ENCODE measurements around the gene IL17C. TPM values are rescaled to one million over a fixed set of nuclear protein-coding genes. Genes with fewer than 3 reads are reported as not detected.

The IL17C gene
- total RNA-seq, 1 donor from 2014 or later: not detected

GRCh38 chr16:88686439-88687253, 48.3 kb downstream of the IL17C start, which contains the start of gene SNAI3:
SNAI3 (minus strand) TSS chr16:88686507; CDS start chr16:88686406, 101 bp downstream.
- TF ChIP-seq, protein P1, sequence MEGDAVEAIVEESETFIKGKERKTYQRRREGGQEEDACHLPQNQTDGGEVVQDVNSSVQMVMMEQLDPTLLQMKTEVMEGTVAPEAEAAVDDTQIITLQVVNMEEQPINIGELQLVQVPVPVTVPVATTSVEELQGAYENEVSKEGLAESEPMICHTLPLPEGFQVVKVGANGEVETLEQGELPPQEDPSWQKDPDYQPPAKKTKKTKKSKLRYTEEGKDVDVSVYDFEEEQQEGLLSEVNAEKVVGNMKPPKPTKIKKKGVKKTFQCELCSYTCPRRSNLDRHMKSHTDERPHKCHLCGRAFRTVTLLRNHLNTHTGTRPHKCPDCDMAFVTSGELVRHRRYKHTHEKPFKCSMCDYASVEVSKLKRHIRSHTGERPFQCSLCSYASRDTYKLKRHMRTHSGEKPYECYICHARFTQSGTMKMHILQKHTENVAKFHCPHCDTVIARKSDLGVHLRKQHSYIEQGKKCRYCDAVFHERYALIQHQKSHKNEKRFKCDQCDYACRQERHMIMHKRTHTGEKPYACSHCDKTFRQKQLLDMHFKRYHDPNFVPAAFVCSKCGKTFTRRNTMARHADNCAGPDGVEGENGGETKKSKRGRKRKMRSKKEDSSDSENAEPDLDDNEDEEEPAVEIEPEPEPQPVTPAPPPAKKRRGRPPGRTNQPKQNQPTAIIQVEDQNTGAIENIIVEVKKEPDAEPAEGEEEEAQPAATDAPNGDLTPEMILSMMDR (IDR thresholded peaks at IDR 0.05; ENCODE audit: partially characterized antibody, unreplicated experiment): no peak
- Mint-ChIP-seq H3K9me3 (ENCODE audit: unreplicated experiment) (no peaks in the 10 kb centered on the region), H3K36me3 (ENCODE audit: unreplicated experiment) (no peaks in the 10 kb centered on the region), H3K27me3 (ENCODE audit: unreplicated experiment) (peaks cover 10% of the 10 kb centered on the region), H3K4me3 (ENCODE audit: unreplicated experiment) (no peak within 1 kb of the TSS), H3K4me1 (ENCODE audit: low read depth, unreplicated experiment) (peaks cover 1% of the 10 kb centered on the region), H3K27ac (ENCODE audit: unreplicated experiment) (no peak within 1 kb of the TSS)
- peak; percentile 89 for DNase-seq

DNA sequence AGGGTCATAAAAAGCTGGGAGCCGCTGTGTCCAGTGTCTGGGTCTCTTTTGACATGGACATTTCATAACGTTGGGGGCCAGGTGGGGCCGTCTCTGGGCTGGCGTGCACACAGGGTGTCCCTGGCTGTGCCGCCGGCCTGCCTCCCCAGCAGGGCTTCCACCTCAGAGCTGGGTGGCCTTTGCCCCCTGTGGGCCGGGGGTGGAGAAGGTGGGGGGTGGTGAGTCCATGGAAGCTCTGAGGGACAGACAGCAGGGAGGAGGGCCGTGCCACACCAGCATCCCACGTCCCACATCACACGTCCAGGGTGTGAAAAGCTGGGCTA, 48.8 kb downstream of the IL17C start:
- DNase-seq: no peak
- Mint-ChIP-seq H3K9me3 (ENCODE audit: unreplicated experiment) (no peaks in the 10 kb centered on the region), H3K36me3 (ENCODE audit: unreplicated experiment) (no peaks in the 10 kb centered on the region), H3K4me1 (ENCODE audit: low read depth, unreplicated experiment) (peaks cover 1% of the 10 kb centered on the region), H3K27ac (ENCODE audit: unreplicated experiment) (no peak overlapping the region), H3K27me3 (ENCODE audit: unreplicated experiment) (peaks cover 10% of the 10 kb centered on the region), H3K4me3 (ENCODE audit: unreplicated experiment) (no peak overlapping the region)
- TF ChIP-seq, protein P1 (IDR thresholded peaks at IDR 0.05; ENCODE audit: partially characterized antibody, unreplicated experiment): no peak

GRCh38 chr16:88687676-88688012, 49.3 kb downstream of the IL17C start:
- peaks cover 1% of the 10 kb centered on the region for H3K4me1 Mint-ChIP-seq (ENCODE audit: low read depth, unreplicated experiment)
- H3K4me3 Mint-ChIP-seq (ENCODE audit: unreplicated experiment): no peak overlapping the region
- DNase-seq: no peak
- TF ChIP-seq, protein P1 (IDR thresholded peaks at IDR 0.05; ENCODE audit: partially characterized antibody, unreplicated experiment): no peak
- no peaks in the 10 kb centered on the region for H3K36me3 Mint-ChIP-seq (ENCODE audit: unreplicated experiment)
- H3K9me3 Mint-ChIP-seq (ENCODE audit: unreplicated experiment): no peaks in the 10 kb centered on the region
- no peak overlapping the region for H3K27ac Mint-ChIP-seq (ENCODE audit: unreplicated experiment)
- H3K27me3 Mint-ChIP-seq (ENCODE audit: unreplicated experiment): peaks cover 10% of the 10 kb centered on the region

DNA sequence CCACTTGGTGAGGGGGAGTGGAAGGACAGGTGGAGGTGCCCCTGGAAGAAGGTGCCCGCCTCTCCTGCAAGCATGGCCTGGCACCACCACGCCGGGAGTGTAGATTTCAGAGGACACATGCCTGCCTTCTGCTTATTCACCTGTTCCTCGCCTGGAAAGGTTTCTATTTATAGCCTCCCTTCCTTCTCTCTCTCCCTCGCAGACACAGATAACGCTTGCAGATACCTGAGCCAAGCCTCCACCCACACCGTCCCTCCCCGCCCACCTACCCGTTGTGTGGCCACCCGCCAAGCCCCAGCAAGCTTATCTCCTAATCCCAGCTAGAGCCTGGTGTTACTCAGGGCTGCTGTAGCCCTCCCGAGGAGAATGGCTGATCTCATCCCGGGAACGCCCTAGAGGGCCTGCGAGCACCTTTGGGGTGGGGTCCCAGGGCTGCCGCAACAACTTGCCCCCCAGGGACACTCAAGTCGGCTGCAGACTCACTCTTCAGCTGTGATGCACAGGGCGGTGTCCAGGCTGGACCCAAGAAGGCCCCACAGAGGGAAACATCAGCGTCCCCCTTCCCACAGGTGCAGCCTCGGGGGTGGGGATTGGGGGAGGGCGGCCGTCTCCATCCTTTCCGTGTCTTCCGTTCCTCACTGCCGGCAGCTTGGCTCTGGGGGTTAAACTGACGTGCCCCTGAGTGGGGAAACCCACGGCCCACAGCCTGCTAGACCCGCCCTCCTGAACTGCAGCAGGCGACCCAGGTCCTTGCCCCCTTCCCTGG, 49.8 kb downstream of the IL17C start:
- H3K27me3 Mint-ChIP-seq (ENCODE audit: unreplicated experiment): peaks cover 10% of the 10 kb centered on the region

More for the DNA sequence above, 49.8 kb downstream of the IL17C start:
- H3K36me3 Mint-ChIP-seq (ENCODE audit: unreplicated experiment): no peaks in the 10 kb centered on the region
- H3K4me1 Mint-ChIP-seq (ENCODE audit: low read depth, unreplicated experiment): peaks cover 1% of the 10 kb centered on the region
- DNase-seq: no peak
- H3K4me3 Mint-ChIP-seq (ENCODE audit: unreplicated experiment): no peak overlapping the region
- H3K9me3 Mint-ChIP-seq (ENCODE audit: unreplicated experiment): no peaks in the 10 kb centered on the region
- TF ChIP-seq, protein P1 (IDR thresholded peaks at IDR 0.05; ENCODE audit: partially characterized antibody, unreplicated experiment): no peak
- no peak overlapping the region for H3K27ac Mint-ChIP-seq (ENCODE audit: unreplicated experiment)

Other genes starting within 250 kb of the IL17C start
- 11.1 TPM for gene ZFPM1, start 185.3 kb upstream of the IL17C start, total RNA-seq (ENCODE audit: unreplicated experiment)
- 48.9 TPM for gene ZC3H18, start 68.2 kb upstream of the IL17C start, total RNA-seq (ENCODE audit: unreplicated experiment)
- gene CYBA, start 12.5 kb downstream of the IL17C start, total RNA-seq (ENCODE audit: unreplicated experiment): 28.7 TPM
- 227 TPM for gene MVD, start 24.5 kb downstream of the IL17C start, total RNA-seq (ENCODE audit: unreplicated experiment)
- not detected for gene SNAI3, start 47.9 kb downstream of the IL17C start, total RNA-seq (ENCODE audit: unreplicated experiment)
- 26.5 TPM for gene RNF166, start 67.8 kb downstream of the IL17C start, total RNA-seq (ENCODE audit: unreplicated experiment)
- gene CTU2, start 67.9 kb downstream of the IL17C start, total RNA-seq (ENCODE audit: unreplicated experiment): 32.4 TPM
- 12.3 TPM for gene PIEZO1, start 146.6 kb downstream of the IL17C start, total RNA-seq (ENCODE audit: unreplicated experiment)
- gene CDT1, start 165.2 kb downstream of the IL17C start, total RNA-seq (ENCODE audit: unreplicated experiment): 5.6 TPM
- gene APRT, start 173.4 kb downstream of the IL17C start, total RNA-seq (ENCODE audit: unreplicated experiment): 54.4 TPM
- gene GALNS, start 218.4 kb downstream of the IL17C start, total RNA-seq (ENCODE audit: unreplicated experiment): 31.7 TPM
- 50.6 TPM for gene TRAPPC2L, start 218.6 kb downstream of the IL17C start, total RNA-seq (ENCODE audit: unreplicated experiment)
- 3.9 TPM for gene PABPN1L, start 228.1 kb downstream of the IL17C start, total RNA-seq (ENCODE audit: unreplicated experiment)

Measured in glutamatergic neuron (in vitro differentiated cells).